Measurements from ENCODE around the gene SEC16A. TPM values are rescaled to one million over a fixed set of nuclear protein-coding genes. Genes with fewer than 3 reads are reported as not detected.

SEC16A gene
- total RNA-seq, 1 donor from 2014 or later = 94.5 TPM

DNA sequence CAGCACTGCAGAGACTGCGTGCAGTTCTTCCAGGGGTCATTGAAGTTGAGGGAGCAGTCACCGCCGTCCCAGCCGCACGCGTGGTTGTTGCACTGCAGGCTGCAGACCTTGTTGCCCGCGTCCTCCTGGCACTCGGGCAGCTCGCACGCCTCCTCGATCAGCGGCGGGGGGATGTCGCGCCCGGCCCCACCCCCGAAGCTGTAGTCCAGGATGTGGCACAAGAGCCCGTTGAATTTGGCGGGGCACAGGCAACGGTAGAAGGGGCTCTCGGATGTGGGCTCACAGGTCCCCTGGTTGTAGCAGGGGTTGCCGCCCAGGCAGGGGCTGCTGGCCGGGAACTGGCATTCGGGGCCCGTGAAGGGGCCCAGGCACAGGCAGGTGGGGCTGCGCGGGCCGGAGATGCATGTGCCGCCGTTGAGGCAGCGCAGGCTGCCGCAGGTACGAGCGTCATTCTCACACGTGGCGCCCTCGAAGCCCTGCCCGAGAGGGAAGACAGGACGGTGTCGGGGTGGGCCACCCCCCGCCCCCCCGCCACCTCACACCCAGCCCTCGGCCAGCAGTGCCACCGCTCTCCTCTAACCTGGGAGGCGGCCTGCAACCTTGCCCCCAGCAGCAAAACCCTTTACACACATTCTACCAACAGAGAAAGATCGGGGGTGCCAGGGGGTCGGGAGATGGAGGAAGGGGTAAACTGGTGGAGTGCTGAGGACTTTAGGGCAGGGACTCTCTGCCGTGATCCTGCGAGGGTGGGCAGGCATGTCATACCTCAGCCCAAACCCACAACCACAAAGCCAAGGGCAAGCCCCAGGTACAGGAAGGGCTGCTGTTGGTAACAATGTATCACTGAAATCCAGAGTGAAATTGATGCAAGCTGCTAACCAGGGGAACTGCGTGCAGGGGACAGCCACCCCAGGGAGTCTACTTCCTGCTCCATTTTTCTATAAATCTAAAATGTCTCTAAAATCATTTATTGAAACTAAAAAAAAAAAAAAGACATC is 22.9 kb upstream of the SEC16A start:
- Histone ChIP-seq H3K4me2 (ENCODE audit: low read length) (no peak overlapping the region), H3K4me3 (ENCODE audit: insufficient read depth, low read depth, low read length) (no peak overlapping the region), H3K79me2 (ENCODE audit: insufficient read depth, low read length) (no peaks in the 10 kb centered on the region), H3K27ac (ENCODE audit: low read depth, low read length) (no peak overlapping the region), H4K20me1 (ENCODE audit: insufficient read depth, low read length) (peaks cover 4% of the 10 kb centered on the region), H2AFZ (ENCODE audit: low read depth, low read length) (no peak overlapping the region), H3K4me1 (ENCODE audit: insufficient read depth, low read length) (no peaks in the 10 kb centered on the region), H3K9ac (ENCODE audit: low read length) (no peak overlapping the region), H3K9me3 (ENCODE audit: insufficient read depth, low read depth, low read length) (no peaks in the 10 kb centered on the region), H3K36me3 (ENCODE audit: insufficient read depth, low read length) (no peaks in the 10 kb centered on the region), H3K27me3 (ENCODE audit: insufficient read depth, low read length) (no peaks in the 10 kb centered on the region)
- Mint-ChIP-seq H3K36me3 (ENCODE audit: low read depth, unreplicated experiment) (peaks cover 2% of the 10 kb centered on the region), H3K4me1 (ENCODE audit: low read depth, unreplicated experiment) (no peaks in the 10 kb centered on the region), H3K4me3 (ENCODE audit: unreplicated experiment) (no peak overlapping the region), H3K27ac (ENCODE audit: unreplicated experiment) (no peak overlapping the region), H3K9me3 (ENCODE audit: unreplicated experiment) (no peaks in the 10 kb centered on the region), H3K27me3 (ENCODE audit: low read depth, unreplicated experiment) (no peaks in the 10 kb centered on the region)
- DNase-seq (ENCODE audit: low read depth) (no peak), FAIRE-seq (no peak)
- no peak for TF ChIP-seq CTCF (IDR thresholded peaks at IDR 0.05; ENCODE audit: insufficient read depth, low read depth, low read length)
- TF ChIP-seq EZH2 (IDR thresholded peaks at IDR 0.05; ENCODE audit: insufficient read depth, low read length) = no peak

GRCh38 chr9:136504512-136505348 is 21.9 kb upstream of the SEC16A start:
- Histone ChIP-seq H3K27ac (ENCODE audit: low read depth, low read length) (no peak overlapping the region), H3K4me1 (ENCODE audit: insufficient read depth, low read length) (no peaks in the 10 kb centered on the region), H2AFZ (ENCODE audit: low read depth, low read length) (no peak overlapping the region), H4K20me1 (ENCODE audit: insufficient read depth, low read length) (peaks cover 8% of the 10 kb centered on the region), H3K27me3 (ENCODE audit: insufficient read depth, low read length) (no peaks in the 10 kb centered on the region), H3K36me3 (ENCODE audit: insufficient read depth, low read length) (no peaks in the 10 kb centered on the region), H3K79me2 (ENCODE audit: insufficient read depth, low read length) (no peaks in the 10 kb centered on the region), H3K4me2 (ENCODE audit: low read length) (no peak overlapping the region), H3K9ac (ENCODE audit: low read length) (no peak overlapping the region), H3K4me3 (ENCODE audit: insufficient read depth, low read depth, low read length) (no peak overlapping the region), H3K9me3 (ENCODE audit: insufficient read depth, low read depth, low read length) (no peaks in the 10 kb centered on the region)
- no peaks in the 10 kb centered on the region for H3K9me3 Mint-ChIP-seq (ENCODE audit: unreplicated experiment)
- H3K36me3 Mint-ChIP-seq (ENCODE audit: low read depth, unreplicated experiment) = peaks cover 2% of the 10 kb centered on the region
- TF ChIP-seq CTCF (IDR thresholded peaks at IDR 0.05; ENCODE audit: insufficient read depth, low read depth, low read length) (no peak), EZH2 (IDR thresholded peaks at IDR 0.05; ENCODE audit: insufficient read depth, low read length) (no peak)
- no peaks in the 10 kb centered on the region for H3K27me3 Mint-ChIP-seq (ENCODE audit: low read depth, unreplicated experiment)
- no peaks in the 10 kb centered on the region for H3K4me1 Mint-ChIP-seq (ENCODE audit: low read depth, unreplicated experiment)
- H3K4me3 Mint-ChIP-seq (ENCODE audit: unreplicated experiment) = no peak overlapping the region
- DNase-seq (ENCODE audit: low read depth) (no peak), FAIRE-seq (no peak)
- no peak overlapping the region for H3K27ac Mint-ChIP-seq (ENCODE audit: unreplicated experiment)
